Activated T-cell treated with anti-CD3 and anti-CD28 coated beads for 1 hour (primary cell): ENCODE measurements around the gene KAT6B.

Source experiments
- DNase-seq: peaks from one replicate; pipeline ENCODE4 v3.0.0-alpha.2; 2020; ENCODE audit warnings: low read depth

KAT6B gene

GRCh38 chr10:74955796-74956195 lies 129.4 kb downstream of the KAT6B start:
- no peak for DNase-seq

DNA sequence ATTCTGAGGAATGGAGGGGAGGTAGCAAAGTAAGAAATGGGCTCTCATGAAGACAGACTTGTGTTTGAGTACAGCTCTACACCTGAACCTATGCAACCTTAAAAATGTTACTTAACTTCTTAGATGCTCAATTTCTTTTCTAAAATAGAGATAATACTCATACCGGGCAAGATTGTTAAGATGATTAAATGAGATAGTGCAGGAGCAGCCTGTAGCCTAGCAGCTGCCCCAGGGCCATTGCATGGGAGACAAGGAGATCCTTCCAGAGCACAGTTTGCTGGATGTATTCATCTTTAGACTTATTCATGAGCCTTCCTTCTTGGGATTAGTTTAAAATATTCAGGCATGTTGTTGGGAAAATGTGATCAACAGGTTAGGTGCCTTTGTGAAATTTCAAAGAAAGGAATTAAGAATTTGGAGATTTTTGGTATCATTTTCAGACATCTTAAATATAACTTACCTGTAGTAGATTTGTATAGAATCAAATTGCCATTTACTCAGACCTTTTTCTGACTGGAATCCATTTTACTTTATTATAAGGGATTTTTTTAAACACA lies 130.2 kb downstream of the KAT6B start:
- no peak for DNase-seq

DNA sequence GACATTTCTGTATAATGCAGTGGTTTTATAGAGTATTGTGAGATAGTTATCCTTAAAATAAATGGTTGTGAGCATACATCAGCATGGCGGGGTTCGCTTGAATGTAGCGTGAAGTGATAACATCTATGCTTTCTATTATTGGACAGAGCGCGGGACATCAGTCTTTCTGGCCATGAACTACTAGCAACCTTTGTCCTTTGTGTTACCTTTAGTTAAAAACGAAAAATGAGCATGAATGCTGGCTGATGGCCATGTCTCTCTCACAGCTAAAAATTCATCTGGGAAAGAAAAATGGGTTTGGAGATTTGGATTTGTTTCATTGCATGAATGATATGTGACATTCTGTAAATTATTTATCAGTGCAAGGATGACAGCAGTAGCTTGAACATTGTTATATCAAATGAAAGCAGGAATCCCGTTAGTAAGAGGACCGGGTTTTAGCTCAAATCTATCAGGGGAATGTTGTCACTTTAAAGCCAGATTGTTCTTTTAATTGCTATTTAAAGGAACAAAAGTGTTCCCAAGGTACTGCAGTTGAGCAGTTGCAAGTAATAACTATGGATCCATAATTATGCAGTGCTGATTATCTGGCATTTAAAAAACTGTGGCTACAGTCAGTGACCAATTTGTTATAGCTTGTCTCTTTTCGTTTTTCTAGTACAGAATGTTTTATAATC lies 131.0 kb downstream of the KAT6B start:
- no peak for DNase-seq

DNA sequence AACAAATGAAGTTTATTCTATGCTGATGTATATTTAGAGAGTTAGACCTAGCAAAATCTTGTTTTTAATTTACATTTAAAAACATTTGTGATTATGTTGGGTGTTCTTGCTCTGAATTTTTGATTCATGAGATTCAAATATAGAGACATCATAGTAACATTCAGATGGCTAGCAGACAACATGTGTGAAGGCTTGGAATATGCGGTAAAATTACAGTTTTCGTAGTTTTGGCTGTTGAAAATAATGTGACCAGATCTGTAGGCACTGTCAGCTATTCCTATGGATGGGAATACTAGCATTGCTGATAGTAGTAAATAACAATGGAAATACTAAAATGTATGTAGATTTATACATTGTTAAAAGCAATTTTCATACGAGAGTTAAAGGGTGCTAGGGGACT lies 131.9 kb downstream of the KAT6B start:
- DNase-seq = no peak

- DNase-seq = no peak
Measured at GRCh38 chr10:74960670-74961069, 134.3 kb downstream of the KAT6B start.

GRCh38 chr10:74962517-74962916 lies 136.1 kb downstream of the KAT6B start:
- no peak for DNase-seq

- DNase-seq = no peak
Measured at GRCh38 chr10:74963549-74963948, 137.1 kb downstream of the KAT6B start.

DNA sequence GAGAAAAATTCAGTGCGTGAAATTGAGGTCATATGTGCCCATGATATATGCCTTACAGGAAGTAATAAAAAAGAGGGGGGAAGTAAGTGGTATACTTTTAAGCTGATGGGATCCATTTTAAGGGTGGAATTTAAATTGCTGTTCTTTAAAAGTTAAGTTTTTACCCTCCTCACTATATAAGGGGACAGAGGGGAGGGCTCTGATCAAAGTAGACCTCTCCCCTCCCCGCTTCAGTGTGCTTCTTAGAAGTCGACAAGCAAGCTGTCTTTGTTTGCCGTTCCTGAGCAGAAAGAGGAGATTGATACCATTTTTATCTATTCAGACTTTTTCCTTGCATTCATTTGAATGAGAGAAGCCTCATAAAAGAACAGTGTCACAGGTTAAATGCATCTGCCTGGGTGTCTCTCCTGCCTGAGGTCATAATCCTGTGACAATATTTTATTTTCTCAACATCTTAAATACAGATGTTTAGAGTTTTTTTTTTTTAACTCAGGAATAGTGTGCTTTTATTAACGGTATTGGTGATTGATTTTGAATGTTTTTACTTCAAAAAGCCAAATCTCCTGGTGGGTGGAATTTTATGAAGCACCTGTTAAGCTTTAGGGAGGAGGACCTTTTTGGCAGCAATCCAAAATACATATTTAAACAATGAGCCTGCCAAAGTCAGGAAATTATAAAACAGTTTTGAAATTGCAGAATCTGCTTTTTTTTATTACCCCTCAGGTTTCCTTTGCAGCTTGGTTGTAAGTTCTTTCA lies 141.7 kb downstream of the KAT6B start:
- DNase-seq = no peak

GRCh38 chr10:74968667-74969061 lies 142.3 kb downstream of the KAT6B start:
- DNase-seq = no peak

- DNase-seq = no peak
Measured at GRCh38 chr10:74969093-74969492, 142.7 kb downstream of the KAT6B start.

- DNase-seq = no peak
Measured at GRCh38 chr10:74969530-74969929, 143.1 kb downstream of the KAT6B start.

- DNase-seq = no peak
Measured at GRCh38 chr10:74973741-74974392, 147.5 kb downstream of the KAT6B start.

- no peak for DNase-seq
Measured at GRCh38 chr10:74975758-74976157, 149.4 kb downstream of the KAT6B start.

GRCh38 chr10:74976565-74976964 lies 150.2 kb downstream of the KAT6B start:
- no peak for DNase-seq

DNA sequence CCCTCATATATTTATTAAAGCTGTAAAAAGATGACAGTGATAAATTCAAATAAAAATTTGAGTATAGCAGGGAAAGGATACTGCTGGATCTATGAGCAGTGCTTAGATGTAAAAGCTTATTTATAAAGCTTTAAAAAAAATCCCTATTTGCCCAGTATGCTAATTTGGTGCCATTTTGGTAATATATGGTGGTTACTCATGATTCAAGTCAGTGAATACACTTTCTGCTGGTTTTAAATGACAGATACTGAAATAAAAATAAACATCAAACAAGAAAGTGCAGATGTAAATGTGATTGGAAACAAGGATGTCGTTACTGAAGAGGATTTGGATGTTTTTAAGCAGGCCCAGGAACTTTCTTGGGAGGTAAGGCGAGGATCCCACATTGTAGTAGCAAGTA lies 150.7 kb downstream of the KAT6B start:
- no peak for DNase-seq

GRCh38 chr10:74977913-74978847 lies 151.8 kb downstream of the KAT6B start:
- DNase-seq = no peak

GRCh38 chr10:74981831-74982633 lies 155.6 kb downstream of the KAT6B start:
- DNase-seq = no peak

DNA sequence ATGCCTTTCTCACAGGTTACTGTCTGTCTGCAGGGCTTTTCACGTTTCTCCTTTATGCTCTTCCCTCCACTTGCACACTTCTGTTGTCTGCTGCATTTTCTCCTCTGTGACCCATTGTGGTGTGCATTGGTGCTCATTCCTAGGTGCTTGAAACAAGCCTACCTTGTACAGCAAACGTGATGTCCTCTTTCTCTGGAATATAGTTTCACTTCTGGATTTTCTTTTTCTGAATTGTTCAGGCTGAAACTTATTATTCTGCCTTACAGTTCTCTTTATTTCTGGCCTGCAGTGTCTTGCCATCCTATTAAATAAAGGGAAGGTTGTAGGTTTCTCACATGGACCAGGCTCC lies 156.2 kb downstream of the KAT6B start:
- DNase-seq = no peak

GRCh38 chr10:74983383-74983782 lies 157.0 kb downstream of the KAT6B start:
- DNase-seq = no peak

DNA sequence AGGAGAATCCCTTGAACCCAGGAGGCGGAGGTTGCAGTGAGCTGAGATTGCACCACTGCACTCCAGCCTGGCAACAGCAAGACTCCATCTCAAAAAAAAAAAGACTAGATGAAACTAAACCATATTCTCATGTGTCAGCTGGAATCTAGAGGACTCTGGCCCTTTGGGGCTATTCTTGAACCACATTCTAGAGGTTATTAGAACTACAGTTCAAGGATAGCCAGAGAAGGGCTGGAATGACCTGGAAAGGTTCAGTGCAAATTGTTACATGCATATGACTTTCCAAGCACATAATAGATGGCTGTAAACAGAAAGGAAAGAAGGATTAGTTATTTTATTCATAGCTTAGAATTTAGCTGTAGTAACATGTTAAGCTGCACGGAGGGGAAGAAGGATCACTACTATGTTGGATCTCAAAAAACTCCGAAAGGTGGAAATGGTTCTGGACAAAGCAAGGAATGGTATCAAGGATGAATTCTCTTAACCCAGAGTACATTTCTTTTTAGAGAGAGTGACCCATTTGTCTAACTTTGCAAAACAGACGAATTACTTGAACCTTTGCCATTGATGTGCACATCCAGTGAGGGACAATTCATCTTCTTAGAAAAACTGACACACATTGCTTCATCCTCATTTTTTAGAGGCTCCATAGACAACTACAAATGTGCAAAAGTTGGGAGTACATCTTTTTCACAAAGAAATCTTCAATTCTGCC lies 161.1 kb downstream of the KAT6B start:
- no peak for DNase-seq
